Measurements from ENCODE around the gene SNUPN. TPM values are rescaled to one million over a fixed set of nuclear protein-coding genes. Genes with fewer than 3 reads are reported as not detected.

Gene SNUPN
- total RNA-seq, 1 donor, result 10.1 TPM

DNA sequence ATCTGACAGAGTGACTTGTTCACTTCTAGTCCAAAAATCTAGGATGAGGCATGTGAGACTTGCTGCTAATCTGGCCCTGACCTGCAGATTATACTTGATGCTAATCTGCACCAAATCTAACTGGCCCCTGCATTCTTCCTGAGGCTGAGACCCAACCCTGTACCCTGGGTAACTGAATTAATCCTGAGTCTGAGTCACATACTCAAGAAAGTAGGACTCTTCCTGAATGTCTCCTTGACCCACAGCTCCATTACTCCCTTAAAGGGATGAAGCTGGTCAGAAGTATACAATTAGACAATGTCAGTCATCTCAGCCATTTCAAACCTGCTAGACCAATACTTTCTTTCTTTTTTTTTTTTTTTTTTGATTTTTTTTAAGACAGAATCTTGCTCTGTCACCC, 71.9 kb downstream of the SNUPN start:
- Histone ChIP-seq H3K27me3 (ENCODE audit: insufficient read depth, low read length) (no peaks in the 10 kb centered on the region), H3K4me3 (ENCODE audit: low read length) (no peak overlapping the region), H3K9me3 (ENCODE audit: low read depth, low read length) (no peaks in the 10 kb centered on the region), H3K4me1 (ENCODE audit: insufficient read depth, low read length) (peaks cover 14% of the 10 kb centered on the region)

DNA sequence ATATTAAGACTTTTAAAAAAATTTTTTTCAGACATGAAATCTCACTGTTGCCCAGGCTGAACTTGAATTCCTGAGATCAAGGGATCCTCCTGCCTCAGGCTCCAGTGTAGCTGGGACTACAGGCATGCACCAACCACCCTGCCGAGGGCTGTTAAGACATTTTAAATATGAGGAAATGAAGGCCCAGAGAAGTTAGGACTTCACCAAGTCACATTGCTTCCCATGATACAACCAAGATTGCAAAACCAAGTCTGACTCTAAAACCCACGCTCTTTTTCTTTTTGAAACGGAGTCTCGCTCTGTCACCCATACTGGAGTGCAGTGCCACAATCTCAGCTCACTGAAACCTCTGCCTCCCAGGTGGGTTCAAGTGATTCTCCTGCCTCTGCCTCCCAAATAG, 74.4 kb downstream of the SNUPN start:
- peaks cover 14% of the 10 kb centered on the region for H3K4me1 ChIP-seq (ENCODE audit: insufficient read depth, low read length)
- H3K27me3 ChIP-seq (ENCODE audit: insufficient read depth, low read length), result no peaks in the 10 kb centered on the region
- H3K4me3 ChIP-seq (ENCODE audit: low read length), result no peak overlapping the region
- no peaks in the 10 kb centered on the region for H3K9me3 ChIP-seq (ENCODE audit: low read depth, low read length)

Other genes starting within 250 kb of the SNUPN start
- 100 TPM for gene SIN3A, start 174.0 kb downstream of the SNUPN start, total RNA-seq
- gene PTPN9, start 46.4 kb downstream of the SNUPN start, total RNA-seq, result 7.2 TPM
- 59.2 TPM for gene IMP3, start 14.5 kb upstream of the SNUPN start, total RNA-seq
- 1.2 TPM for gene SNX33, start 22.2 kb upstream of the SNUPN start, total RNA-seq
- gene CSPG4, start 87.1 kb upstream of the SNUPN start, total RNA-seq, result under 0.01 TPM
- gene UBE2Q2, start 217.7 kb upstream of the SNUPN start, total RNA-seq, result 46.5 TPM

Data from mononuclear cell (primary cell).